Activated CD4-positive, alpha-beta T cell treated with anti-CD3 and anti-CD28 coated beads for 48 hours (primary cell): ENCODE data around the gene GSTP1.
A peak's percentile ranks its signal among the peaks of the same experiment; 100 is the strongest.
"Not testable (repeated sequence)": the region's sequence is repeated elsewhere in the genome, so short reads cannot be mapped to it uniquely, and the experiment has no call there.

Experiments used
- DNase-seq: peaks from one replicate; pipeline ENCODE4 v3.0.0-alpha.2; 2020

The GSTP1 gene

DNA sequence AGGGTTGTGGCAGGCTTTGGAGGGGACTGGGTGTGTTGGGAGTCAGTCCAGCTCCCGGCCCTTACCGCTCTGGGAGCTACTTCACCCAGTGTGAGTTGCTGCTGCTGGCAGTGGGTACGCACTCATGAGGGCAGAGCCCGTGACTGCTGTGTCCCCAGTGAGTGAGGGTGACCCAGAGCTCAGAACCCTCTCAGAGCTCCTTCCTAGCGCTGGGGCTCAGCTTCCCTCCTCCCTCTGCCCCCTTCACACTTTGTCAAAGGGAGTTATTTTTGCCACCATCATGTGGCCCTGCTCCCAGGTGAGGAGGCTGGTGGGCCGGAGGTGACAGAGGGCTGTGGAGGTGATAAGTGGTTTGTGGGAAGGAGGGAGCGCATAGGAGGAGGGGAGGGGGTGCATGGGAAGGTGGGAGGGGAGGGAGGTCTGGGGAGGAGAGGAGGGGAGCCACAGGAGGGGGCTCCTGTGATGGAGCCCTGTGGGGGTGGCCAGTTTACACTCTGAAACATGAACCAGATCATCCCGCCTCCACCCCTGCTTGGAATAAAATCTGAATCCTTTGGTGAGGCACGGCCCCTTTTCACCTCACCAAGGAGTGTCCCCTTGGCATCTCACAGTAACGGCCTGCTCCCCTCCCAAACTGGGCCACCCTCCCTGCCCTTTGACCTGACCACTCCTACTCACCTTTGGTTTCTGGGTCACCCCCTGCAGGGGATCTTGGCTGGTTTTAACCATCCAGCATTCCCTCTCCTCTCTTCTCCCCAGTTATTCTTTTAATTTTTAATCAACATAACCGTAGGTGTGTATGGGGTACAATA is 33.0 kb downstream of the GSTP1 start:
- DNase-seq, result no peak

DNA sequence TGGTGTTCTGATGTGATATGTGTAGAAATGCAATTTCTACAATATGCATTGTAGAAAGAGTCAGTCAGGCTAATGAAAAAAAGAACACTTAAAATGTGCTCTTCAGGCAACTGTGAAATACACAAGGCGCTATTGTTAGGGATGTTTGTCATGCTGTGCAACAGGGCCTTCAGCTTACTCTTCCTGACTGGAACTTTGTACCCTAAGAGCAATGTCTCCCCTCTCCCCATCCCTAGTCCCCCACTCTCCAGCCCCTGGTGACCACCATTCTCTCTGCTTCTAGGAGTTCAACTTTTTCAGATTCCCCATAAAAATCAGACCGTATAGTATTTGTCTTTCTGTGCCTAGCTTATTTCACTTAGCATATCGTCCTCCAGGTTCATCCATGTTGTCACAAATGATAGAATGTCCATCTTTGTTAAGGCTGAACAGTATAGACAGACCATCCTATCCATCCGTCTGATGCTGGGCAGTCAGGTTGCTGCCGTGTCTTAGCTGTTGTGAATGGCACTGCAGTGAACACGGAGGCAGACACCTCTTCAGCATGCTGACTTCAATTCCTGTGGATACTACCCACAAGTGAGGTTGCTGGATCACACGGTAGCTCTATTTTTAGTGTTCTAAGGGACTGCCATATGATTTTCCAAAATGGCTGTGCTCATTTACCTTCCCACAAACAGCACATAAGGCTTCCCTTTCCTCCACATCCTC is 33.8 kb downstream of the GSTP1 start:
- no peak for DNase-seq

DNA sequence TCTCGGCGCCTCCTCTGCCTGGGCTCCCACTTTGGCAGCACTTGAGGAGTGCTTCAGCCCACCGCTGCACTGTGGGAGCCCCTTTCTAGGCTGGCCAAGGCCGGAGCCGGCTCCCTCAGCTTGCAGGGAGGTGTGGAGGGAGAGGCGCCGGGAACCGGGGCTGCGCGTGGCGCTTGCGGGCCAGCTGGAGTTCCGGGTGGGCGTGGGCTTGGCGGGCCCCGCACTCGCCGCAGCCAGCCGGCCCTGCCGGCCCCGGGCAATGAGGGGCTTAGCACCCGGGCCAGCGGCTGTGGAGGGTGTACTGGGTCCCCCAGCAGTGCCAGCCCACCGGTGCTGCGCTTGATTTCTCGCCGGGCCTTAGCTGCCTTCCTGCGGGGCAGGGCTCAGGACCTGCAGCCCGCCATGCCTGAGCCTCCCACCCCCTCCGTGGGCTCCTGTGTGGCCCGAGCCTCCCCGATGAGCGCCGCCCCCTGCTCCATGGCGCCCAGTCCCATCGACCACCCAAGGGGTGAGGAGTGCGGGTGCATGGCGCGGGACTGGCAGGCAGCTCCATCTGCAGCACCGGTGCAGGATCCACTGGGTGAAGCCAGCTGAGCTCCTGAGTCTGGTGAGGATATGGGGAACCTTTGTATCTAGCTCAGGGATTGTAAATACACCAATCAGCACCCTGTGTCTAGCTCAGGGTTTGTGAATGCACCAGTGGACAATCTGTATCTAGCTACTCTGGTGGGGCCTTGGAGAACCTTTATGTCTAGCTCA is 35.5 kb downstream of the GSTP1 start:
- not testable (repeated sequence) for DNase-seq

DNA sequence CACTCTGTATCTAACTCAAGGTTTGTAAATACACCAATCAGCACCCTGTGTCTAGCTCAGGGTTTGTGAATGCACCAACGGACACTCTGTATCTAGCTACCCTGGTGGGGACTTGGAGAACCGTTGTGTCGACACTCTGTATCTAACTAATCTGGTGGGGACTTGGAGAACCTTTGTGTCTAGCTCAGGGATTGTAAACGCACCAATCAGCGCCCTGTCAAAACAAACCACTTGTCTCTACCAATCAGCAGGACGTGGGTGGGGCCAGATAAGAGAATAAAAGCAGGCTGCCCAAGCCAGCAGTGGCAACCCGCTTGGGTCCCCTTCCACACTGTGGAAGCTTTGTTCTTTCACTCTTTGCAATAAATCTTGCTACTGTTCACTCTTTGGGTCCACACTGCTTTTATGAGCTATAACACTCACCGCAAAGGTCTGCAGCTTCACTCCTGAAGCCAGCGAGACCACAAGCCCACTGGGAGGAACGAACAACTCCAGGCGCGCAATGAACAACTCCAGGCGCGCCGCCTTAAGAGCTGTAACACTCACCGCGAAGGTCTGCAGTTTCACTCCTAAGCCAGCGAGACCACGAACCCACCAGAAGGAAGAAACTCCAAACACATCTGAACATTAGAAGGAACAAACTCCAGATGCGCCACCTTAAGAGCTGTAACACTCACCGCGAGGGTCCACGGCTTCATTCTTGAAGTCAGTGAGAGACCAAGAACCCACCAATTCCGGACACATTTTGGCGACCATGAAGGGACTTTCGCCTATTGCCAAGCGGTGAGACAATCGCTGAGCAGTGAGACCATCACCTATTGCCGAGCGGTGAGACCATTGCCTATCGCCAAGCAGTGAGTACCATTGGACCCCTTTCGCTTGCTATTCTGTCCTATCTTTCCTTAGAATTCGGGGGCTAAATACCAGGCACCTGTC is 36.3 kb downstream of the GSTP1 start:
- DNase-seq, result not testable (repeated sequence)

DNA sequence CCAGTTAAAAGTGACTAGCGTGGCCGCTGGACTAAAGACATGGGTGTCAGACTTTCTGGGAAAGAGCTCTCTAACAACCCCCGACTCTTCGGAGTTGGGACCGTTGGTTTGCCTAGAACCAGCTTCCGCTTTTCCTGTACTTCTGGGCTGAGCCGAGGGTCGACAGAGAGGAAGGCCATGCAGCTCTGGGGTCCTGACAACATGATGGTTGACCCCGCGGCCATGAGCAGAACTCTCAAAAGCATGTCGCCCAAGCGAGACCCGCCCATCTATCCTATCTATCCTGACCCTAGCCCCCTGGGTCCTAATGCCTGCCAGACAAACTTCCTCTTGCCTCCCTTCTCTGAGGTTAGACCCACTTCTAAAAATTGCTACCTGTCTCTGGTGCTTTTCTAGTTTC is 37.0 kb downstream of the GSTP1 start:
- not testable (repeated sequence) for DNase-seq

DNA sequence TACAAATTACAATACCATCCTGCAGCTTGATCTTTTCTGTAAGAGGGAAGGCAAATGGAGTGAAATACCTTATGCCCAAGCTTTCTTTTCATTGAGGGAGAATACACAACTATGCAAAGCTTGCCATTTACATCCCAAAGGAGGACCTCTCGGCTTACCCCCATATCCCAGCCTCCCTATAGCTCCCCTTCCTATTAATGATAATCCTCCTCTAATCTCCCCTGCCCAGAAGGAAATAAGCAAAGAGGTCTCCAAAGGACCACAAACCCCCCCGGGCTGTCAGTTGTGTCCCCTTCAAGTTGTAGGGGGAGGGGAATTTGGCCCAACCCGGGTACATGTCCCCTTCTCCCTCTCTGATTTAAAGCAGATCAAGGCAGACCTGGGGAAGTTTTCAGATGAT is 38.3 kb downstream of the GSTP1 start:
- DNase-seq, result not testable (repeated sequence)

DNA sequence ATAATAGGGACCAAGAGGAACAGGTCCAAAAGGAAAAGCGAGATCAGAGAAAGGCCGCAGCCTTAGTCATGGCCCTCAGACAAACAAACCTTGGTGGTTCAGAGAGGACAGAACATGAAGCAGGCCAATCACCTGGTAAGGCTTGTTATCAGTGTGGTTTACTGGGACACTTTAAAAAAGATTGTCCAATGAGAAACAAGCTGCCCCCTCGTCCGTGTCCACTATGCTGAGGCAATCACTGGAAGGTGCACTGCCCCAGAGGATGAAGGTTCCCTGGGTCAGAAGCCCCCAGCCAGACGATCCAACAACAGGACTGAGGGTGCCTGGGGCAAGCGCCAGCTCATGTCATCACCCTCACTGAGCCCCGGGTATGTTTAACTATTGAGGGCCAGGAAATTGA is 39.3 kb downstream of the GSTP1 start:
- not testable (repeated sequence) for DNase-seq

DNA sequence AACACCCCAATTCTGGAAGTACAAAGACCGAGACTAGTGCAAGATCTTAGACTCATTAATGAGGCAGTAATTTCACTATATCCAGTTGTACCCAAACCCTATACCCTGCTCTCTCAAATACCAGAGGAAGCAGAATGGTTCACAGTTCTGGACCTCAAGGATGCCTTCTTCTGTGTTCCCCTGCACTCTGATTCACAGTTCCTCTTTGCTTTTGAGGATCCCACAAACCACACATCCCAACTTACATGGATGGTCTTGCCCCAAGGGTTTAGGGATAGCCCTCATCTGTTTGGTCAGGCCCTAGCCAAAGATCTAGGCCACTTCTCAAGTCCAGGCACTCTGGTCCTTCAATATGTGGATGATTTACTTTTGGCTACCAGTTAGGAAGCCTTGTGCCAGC is 40.2 kb downstream of the GSTP1 start:
- not testable (repeated sequence) for DNase-seq

DNA sequence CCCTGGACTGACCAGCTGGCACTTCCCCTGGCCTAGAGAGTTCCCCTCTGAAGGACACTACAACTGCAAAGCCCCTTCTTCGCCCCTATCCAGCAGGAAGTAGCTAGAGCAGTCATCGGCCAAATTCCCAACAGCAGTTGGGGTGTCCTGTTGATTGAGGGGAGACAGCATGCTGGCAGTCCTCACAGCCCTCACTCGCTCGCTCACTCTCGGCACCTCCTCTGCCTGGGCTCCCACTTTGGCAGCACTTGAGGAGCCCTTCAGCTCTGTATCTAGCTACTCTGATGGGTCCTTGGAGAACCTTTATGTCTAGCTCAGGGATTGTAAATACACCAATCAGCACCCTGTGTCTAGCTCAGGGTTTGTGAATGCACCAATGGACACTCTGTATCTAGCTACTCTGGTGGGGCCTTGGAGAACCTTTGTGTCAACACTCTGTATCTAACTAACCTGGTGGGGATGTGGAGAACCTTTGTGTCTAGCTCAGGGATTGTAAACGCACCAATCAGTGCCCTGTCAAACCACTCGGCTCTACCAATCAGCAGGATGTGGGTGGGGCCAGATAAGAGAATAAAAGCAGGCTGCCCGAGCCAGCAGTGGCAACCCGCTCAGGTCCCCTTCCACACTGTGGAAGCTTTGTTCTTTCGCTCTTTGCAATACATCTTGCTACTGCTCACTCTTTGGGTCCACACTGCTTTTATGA is 42.7 kb downstream of the GSTP1 start:
- DNase-seq, result not testable (repeated sequence)

DNA sequence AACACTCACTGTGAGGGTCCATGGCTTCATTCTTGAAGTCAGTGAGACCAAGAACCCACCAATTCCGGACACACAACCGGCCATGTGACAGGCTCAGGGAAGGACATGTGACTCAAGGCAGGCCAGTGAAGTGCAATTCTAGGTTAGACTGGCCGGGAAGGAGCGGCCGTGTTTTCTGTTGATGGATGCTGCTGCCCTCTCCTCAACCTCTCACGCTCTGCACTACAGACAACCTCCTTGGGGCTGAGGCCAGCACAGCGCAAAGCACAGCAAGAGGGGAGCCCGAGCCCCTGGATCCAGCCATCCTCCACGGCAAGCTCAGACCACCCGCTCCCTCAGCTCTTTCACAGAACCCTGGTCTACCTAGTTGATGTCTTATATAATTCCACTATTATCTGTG is 43.4 kb downstream of the GSTP1 start:
- no peak for DNase-seq

DNA sequence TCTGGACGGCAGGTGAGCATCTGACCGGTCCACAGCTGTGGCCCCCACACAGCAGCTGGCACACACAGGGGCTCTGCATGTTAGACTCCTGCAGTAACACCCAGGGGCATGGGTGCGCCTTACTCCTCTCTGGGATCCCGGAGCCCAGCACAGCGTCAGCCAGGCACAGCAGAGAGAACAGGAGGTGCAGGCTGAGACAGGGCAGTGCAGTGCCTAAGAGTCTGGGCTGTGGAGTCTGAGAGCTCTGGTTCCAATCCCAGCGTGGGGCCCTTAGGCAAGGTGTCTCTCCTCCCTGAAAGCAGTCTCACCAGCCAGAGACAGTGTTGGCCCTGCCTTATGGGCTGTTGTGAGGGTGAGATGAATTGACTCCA is 43.8 kb downstream of the GSTP1 start:
- DNase-seq, result no peak

DNA sequence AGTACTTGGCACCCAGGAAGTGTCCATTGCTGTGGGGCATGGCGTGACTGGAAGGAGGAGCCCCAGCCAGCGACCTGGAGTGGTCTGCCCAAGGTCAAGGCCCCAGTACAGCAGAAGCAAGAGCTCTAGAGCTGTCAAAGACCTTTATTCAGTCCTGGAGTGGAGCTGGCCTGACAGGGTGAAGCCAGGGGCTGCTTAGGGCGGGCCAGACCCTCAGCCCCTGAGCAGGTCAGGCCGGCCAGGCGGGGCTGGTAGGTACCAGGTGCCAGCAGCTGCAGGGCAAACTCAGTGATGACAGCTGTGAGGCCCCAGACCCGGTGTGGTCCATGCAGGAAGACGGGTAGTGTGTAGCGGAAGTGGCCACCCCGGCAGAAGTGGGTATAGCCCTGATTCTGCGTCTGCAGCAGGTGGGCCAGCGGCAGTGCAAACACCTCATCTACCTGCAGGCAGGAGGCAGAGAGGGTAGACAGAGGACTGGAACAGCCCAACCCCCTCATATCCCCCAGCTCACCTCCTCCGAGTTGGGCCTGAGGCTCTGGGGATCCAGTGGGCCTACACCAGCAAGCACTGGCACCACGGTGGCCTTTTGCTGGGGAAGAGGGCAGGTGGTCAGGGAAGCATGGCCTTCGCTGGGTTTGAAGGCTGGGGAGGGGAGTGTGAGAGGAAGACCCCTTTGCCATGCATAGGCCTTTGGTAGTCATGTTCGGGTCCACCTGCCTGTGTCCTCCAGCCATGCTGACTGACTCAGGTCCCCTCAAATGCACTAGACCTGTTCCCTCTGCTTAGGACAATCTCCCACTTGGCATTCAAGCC is 44.4 kb downstream of the GSTP1 start:
- DNase-seq, result no peak

DNA sequence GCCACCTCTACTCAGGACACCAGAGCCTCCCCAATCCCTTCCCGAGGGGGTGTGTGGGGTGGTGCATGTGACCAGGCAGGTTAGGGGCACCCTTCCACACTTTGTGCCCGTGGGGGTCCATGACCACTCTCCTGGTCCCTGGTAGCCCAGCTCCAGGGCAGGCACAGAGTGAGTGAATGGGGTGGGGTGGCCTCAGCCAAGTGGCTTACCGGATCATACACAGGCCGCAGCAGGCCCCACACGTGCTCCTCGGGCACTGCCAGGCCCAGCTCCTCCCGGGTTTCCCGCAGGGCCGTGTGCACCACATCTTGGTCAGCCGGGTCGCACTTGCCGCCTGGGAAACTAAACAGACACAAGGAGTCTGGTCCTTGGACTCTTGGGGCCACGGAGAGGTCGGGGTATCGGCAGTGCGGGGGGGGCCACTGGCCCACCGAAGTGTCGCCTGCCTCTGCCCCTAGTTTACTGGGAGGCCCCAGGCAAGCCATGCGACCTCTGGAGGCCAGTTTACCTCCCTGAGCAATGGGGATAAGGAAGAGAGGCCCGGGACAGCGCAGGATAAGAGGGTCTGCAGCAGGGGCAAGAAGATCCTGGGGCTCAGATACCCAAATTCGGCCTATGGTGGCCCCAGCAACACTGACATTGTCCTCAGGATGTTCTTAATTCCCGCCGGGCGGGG is 45.2 kb downstream of the GSTP1 start:
- no peak for DNase-seq

DNA sequence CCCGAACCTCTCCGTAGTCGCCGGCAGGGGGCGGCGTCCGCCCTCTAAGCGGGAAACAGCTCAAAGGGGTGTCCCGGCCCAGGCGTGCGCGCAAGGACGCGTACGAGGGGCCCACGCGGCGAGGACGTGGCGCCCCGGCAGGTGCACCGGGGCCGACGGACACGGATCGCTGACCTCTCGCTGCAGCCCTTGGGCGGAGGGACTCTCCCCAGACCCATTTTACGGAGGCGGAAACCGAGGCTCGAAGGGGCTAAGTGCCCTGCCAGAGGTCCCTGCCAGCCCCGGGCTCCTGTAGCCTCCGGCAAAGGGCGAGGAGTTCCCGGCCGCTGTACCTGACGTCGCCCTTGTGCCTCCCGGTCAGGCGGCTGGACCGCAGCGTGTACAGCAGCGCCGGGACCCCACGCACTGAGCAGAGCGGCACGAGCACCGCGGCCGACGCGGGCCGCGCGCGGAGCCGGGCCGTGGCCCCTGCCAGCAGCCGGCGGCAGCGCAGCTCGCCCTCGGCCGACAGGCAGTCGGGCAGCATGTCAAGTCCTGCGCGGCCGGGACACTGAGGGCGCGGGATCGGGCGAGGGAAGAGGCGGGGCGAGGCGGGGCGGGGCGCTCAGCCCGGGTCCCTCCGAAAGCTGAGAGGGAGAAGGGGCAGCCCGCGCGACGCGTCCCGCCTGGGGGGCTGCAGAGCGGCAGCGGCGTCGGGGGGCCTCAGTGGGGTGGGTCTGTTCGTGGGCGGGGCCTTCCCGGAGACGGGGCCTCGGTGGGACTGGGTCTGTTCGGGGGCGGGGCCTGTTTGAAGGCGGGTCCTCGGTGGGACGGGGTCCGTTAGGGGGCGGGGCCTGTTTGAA is 46.0 kb downstream of the GSTP1 start, which contains the start of gene NUDT8:
NUDT8 (minus strand) TSS at position 552 of the 842 bp plus-strand sequence; CDS start at position 526, 26 bp downstream.
- DNase-seq, result peak; percentile 94

DNA sequence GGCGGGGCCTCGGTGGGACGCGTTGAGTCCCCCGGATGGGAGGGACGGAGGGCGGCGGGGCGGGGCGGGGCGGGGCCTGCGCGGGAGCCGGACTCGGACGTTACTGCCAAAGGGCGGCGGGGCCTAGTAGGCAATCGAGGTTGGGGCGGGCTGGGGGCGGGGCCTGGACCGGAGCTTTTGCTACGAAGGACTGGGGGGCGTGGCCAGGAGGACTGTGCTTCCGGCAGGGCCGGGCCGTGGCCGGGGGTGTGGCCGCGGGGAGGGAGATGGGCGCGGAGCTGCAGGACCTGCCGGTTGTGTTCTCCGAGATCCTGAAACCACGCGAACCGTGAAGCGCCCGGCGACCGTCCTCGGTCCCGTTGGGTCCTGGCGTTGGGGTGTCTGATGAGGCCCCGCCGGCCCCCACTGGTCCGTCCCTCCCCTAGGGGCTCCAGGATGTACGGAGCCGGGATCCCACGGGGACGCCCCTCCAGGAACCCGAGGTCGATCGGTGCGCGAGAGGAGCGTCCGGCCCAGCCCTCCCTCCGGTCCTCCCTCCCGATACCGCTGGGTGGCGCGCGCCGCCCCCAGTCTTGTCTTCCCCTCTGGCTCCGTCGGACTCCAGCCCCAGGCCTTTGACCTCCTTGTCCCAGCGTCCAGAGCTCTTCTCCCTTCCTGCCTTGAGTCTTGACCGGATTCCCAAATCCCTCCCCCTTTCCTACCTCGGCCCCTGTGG is 46.8 kb downstream of the GSTP1 start:
- peak; percentile 98 for DNase-seq

DNA sequence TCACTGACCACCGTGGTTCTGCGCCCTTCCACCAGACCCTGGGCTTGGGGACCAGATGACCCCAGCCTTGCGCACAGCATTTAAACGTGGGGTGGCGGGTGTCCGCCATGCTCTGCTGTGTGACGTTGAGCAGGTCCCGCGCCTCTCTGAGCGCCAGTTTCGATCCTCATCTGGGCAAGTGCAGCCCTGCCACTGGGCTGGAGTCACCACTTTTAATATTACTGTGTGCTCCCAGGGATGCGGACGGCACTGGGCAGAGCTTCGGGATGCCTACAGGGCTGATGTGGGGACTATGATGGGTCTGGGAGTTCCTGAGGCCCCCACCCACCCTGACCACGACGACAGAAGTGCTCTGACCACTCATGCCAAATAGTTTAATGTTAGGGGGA is 47.3 kb downstream of the GSTP1 start:
- no peak for DNase-seq

DNA sequence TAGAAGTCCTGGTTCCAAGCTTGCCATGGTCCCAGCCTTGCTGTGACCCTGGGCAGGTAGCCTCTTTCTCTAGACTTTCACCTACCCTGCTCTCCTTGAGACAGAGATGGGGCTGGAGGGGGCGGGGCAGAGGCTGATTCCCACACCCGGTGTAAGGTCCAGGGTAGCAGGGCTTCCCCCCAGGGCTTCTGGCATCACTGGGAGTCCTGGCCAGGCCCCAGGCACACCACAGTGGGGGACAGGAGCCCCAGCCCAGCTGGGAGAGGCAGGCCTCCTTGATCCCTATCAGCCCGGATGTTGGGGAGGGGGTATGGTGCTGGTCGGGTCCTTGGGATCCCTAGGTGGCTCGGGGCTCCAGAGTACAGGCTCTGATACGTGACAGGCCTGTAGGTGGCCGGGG is 47.8 kb downstream of the GSTP1 start:
- DNase-seq, result no peak

DNA sequence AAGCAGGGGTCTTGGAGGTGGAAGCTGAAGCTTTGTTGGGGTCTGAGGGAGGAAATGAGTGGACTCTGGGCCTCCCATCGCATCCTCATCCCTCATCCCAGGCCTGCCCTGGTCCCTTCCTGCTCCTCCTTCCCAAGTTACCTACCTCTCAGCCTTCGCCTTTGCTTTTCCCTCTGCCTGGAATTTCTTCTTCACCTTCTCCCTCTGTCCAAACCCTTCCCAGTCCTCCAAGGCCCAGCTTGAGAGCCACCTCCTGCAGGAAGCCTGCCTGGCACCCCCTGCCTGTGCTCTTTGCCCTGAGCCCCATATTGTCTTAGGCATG is 48.2 kb downstream of the GSTP1 start:
- DNase-seq, result no peak
